Keratinocyte (primary cell): Measurements from ENCODE around the gene HOMER2. TPM values are rescaled to one million over a fixed set of nuclear protein-coding genes. Genes with fewer than 3 reads are reported as not detected.

Source experiments
- DNase-seq: peaks from one replicate; pipeline ENCODE4 v3.0.0-alpha.2; 2011; ENCODE audit warnings: low read depth, missing footprints, low spot score
- FAIRE-seq: peaks from 2 replicates; lab custom pipeline; 2011; peaks lifted over from hg19 to GRCh38; lab: Jason Lieb, UNC
- H2AFZ ChIP-seq: 2 replicates; pipeline ENCODE4 v1.6.0; 2012; ENCODE audit warnings: low read length, control low read depth, inconsistent platforms; ENCODE audit not compliant: control insufficient read depth
- H3K27ac ChIP-seq: 2 replicates; pipeline ENCODE4 v1.5.1; 2011; ENCODE audit warnings: low read length; ENCODE audit not compliant: control insufficient read depth, insufficient read depth
- H3K27me3 ChIP-seq: 3 replicates; pipeline ENCODE4 v1.6.0; 2011; ENCODE audit warnings: low read length; ENCODE audit not compliant: control insufficient read depth, insufficient read depth; ENCODE audit errors: extremely low read depth
- H3K36me3 ChIP-seq, 2 experiments: 2 replicates in 1 of 2; 3 replicates in 1 of 2; pipeline ENCODE4 v1.5.1; 2011; ENCODE audit warnings: low read length in 2 of 2, mild to moderate bottlenecking in 1 of 2; ENCODE audit not compliant: control insufficient read depth in 2 of 2, insufficient read depth in 2 of 2; ENCODE audit errors: extremely low read depth in 1 of 2
- H3K4me1 ChIP-seq: 3 replicates; pipeline ENCODE4 v1.5.1; 2011; ENCODE audit warnings: low read length; ENCODE audit not compliant: control insufficient read depth, insufficient read depth; ENCODE audit errors: extremely low read depth
- H3K4me2 ChIP-seq: 3 replicates; pipeline ENCODE4 v1.6.0; 2011; ENCODE audit warnings: low read depth, low read length; ENCODE audit not compliant: control insufficient read depth, insufficient read depth; ENCODE audit errors: extremely low read depth
- H3K4me3 ChIP-seq, 3 experiments: fragments of 200-600 bp in 1 of 3; sonication (generic) in 1 of 3; 2 replicates in 2 of 3; 3 replicates in 1 of 3; pipeline ENCODE4 v1.5.1; 2011 to 2016; ENCODE audit warnings: low read length in 3 of 3, mild to moderate bottlenecking in 3 of 3, control low read depth in 2 of 3, inconsistent platforms in 1 of 3, low read depth in 1 of 3, mixed read lengths in 1 of 3, mixed run types in 1 of 3, moderate library complexity in 1 of 3; ENCODE audit not compliant: control insufficient read depth in 2 of 3, insufficient read depth in 2 of 3; ENCODE audit errors: extremely low read depth in 1 of 3
- H3K79me2 ChIP-seq: 2 replicates; pipeline ENCODE4 v1.6.0; 2012; ENCODE audit warnings: low read length; ENCODE audit not compliant: control insufficient read depth, insufficient read depth
- H3K9ac ChIP-seq: 3 replicates; pipeline ENCODE4 v1.6.0; 2011; ENCODE audit warnings: low read length; ENCODE audit not compliant: control insufficient read depth, insufficient read depth; ENCODE audit errors: extremely low read depth
- H3K9me1 ChIP-seq: 3 replicates; pipeline ENCODE4 v1.6.0; 2011; ENCODE audit warnings: low read length; ENCODE audit not compliant: control insufficient read depth, insufficient read depth; ENCODE audit errors: extremely low read depth
- H3K9me3 ChIP-seq: 2 replicates; pipeline ENCODE4 v1.5.1; 2012; ENCODE audit warnings: low read depth, low read length; ENCODE audit not compliant: control insufficient read depth
- H4K20me1 ChIP-seq: 3 replicates; pipeline ENCODE4 v1.6.0; 2011; ENCODE audit warnings: low read length; ENCODE audit not compliant: control insufficient read depth, insufficient read depth; ENCODE audit errors: extremely low read depth
- EZH2 ChIP-seq: IDR thresholded peaks from one replicate; pipeline ENCODE4 v1.6.1; 2012; ENCODE audit warnings: inconsistent platforms, mild to moderate bottlenecking, low read length, moderate library complexity
- dilution Hi-C: fragments of 300-500 bp; cut with MboI; formaldehyde crosslinking; loops from one replicate; pipeline ENCODE4 v1.7.0; 2020; ENCODE audit warnings: low sequenced_read_pairs; ENCODE audit not compliant: extremely low pct_ligation_motif_present
- polyA plus RNA-seq, 5 experiments: library from polyadenylated mRNA; depleted of rRNA in 3 of 5; stranded (reverse) in 3 of 5; stranded (forward) in 1 of 5; unstranded in 1 of 5; fragments of >200 nt; gene quantifications; 1 replicate in 1 of 5; 2 replicates in 3 of 5; 3 replicates in 1 of 5; pipeline versions ENCODE4 v1.2.1 to v1.2.3, GENCODE V29; 2011 to 2012; ENCODE audit warnings: missing spikeins in 2 of 5, low read depth in 1 of 5, low replicate concordance in 1 of 5
- TF ChIP-seq, protein P1 (sequence below), 3 experiments: IDR thresholded peaks in 1 of 3; conservative IDR thresholded peaks in 1 of 3; optimal IDR thresholded peaks in 1 of 3; 2 replicates in 2 of 3; 3 replicates in 1 of 3; pipeline versions ENCODE3 to v1.5.1; 2011; ENCODE audit warnings: low read length in 3 of 3, mild to moderate bottlenecking in 3 of 3, moderate library complexity in 2 of 3, control low read depth in 1 of 3, inconsistent platforms in 1 of 3; ENCODE audit not compliant: insufficient read depth in 2 of 3; ENCODE audit errors: extremely low read depth in 1 of 3

Gene HOMER2
- polyA plus RNA-seq, 1 donor (not counting 4 experiments of a cell fraction or from before 2014, with no cell fraction given), result 12.4 TPM

DNA sequence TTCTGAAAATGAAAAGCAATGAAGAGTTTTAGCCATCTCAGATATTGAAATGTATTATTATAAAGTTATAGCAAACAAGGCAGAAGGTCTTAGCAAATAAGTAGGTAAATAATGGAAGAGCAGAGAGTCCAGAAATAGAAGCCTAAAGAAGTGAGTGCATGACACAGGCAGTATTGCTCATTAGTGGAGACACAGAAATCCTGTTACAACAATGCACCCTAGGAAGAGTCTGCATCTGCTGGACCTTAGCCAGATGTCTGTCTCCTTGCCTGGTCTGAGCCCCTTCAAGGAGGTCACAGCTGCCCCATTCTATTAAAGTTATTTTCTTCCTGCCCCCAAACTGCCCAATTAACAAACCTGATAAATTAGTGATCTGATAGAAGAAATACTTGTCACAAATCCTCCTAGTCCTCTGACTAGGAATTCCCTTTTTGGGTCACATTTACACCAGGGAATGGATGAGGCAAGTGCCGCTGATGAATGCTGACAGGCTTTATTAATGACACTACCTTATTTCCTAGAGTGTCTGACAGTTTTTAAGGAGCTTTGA is 51.9 kb downstream of the HOMER2 start:
- no peak for DNase-seq
- FAIRE-seq, result no peak
- Histone ChIP-seq H3K9me1 (no peaks in the 10 kb centered on the region), H3K36me3 (no peaks in the 10 kb centered on the region), H4K20me1 (no peaks in the 10 kb centered on the region), H3K4me1 (no peaks in the 10 kb centered on the region), H3K79me2 (no peaks in the 10 kb centered on the region), H3K9ac (no peak overlapping the region), H3K27me3 (no peaks in the 10 kb centered on the region), H3K4me3 (no peak overlapping the region), H2AFZ (no peak overlapping the region), H3K4me2 (no peak overlapping the region), H3K27ac (no peak overlapping the region), H3K9me3 (no peaks in the 10 kb centered on the region)
- dilution Hi-C loops, result no loop called here
- no peak for TF ChIP-seq EZH2
- TF ChIP-seq, protein P1, sequence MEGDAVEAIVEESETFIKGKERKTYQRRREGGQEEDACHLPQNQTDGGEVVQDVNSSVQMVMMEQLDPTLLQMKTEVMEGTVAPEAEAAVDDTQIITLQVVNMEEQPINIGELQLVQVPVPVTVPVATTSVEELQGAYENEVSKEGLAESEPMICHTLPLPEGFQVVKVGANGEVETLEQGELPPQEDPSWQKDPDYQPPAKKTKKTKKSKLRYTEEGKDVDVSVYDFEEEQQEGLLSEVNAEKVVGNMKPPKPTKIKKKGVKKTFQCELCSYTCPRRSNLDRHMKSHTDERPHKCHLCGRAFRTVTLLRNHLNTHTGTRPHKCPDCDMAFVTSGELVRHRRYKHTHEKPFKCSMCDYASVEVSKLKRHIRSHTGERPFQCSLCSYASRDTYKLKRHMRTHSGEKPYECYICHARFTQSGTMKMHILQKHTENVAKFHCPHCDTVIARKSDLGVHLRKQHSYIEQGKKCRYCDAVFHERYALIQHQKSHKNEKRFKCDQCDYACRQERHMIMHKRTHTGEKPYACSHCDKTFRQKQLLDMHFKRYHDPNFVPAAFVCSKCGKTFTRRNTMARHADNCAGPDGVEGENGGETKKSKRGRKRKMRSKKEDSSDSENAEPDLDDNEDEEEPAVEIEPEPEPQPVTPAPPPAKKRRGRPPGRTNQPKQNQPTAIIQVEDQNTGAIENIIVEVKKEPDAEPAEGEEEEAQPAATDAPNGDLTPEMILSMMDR (optimal IDR thresholded peaks at IDR 0.05 in 1 of 3, IDR thresholded peaks at IDR 0.05 in 1 of 3, conservative IDR thresholded peaks at IDR 0.05 in 1 of 3; ENCODE audit: extremely low read depth in 1 of 3, insufficient read depth in 2 of 3, low read length in 3 of 3), result no peak

DNA sequence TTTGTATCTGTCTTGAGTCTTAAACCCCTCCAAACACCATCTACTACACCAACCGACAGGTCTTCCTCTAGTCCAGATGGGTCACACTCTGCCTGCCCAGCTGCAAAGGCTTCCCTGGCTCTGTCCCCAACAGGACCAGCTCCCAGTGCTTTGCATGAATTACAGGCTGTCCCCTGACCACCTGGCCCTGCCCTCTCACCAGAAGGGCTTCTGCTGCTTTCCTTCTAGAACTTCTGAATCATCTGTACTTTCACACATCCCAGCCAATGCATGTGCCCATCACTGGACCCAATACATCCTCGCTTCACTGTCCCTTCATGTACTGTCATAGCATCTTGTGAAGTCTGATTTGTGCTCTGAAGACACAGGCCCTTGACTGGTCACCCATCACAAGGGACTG is 53.6 kb downstream of the HOMER2 start:
- TF ChIP-seq, protein P1 (optimal IDR thresholded peaks at IDR 0.05 in 1 of 3, IDR thresholded peaks at IDR 0.05 in 1 of 3, conservative IDR thresholded peaks at IDR 0.05 in 1 of 3; ENCODE audit: extremely low read depth in 1 of 3, insufficient read depth in 2 of 3, low read length in 3 of 3), result no peak
- TF ChIP-seq EZH2, result no peak
- no peak for FAIRE-seq
- no peaks in the 10 kb centered on the region for H3K9me3 ChIP-seq
- H3K4me1 ChIP-seq, result no peaks in the 10 kb centered on the region
- H3K27ac ChIP-seq, result no peak overlapping the region
- no peak overlapping the region for H3K9ac ChIP-seq
- no peak overlapping the region for H3K4me2 ChIP-seq
- no peak for DNase-seq
- no peak overlapping the region for H2AFZ ChIP-seq
- H3K36me3 ChIP-seq, result no peaks in the 10 kb centered on the region
- dilution Hi-C loops, result no loop called here
- H3K79me2 ChIP-seq, result no peaks in the 10 kb centered on the region
- no peaks in the 10 kb centered on the region for H3K27me3 ChIP-seq
- no peaks in the 10 kb centered on the region for H4K20me1 ChIP-seq
- no peak overlapping the region for H3K4me3 ChIP-seq
- H3K9me1 ChIP-seq, result no peaks in the 10 kb centered on the region
